CD4-positive, alpha-beta T cell treated with Interleukin-17A for 1 hour (primary cell): Measurements from ENCODE around the gene EXOC6.
"Not testable (repeated sequence)": the region's sequence is repeated elsewhere in the genome, so short reads cannot be mapped to it uniquely, and the experiment has no call there.

Source experiments
- DNase-seq: peaks from one replicate; pipeline ENCODE4 v3.0.0-alpha.2; 2020

The EXOC6 gene

DNA sequence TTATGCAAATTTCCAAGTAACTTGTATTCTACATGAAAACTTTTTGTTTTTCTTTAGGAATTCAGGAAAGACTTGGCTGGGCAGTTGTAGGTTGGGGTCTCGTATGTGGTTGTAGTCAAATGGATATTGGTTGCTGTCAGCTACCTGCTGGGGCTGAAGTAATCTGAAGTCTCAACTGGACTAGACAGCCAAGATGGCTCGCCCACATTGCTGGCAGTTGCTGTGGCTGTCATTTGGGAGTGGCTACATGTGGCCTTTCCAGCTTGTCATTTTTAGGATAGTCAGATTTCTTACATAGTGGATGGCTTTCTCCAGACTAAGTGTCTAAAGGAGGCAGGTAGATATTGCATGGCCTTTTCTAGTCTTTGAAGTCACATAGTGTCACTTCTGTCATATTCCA, 32.6 kb downstream of the EXOC6 start:
- DNase-seq = no peak

DNA sequence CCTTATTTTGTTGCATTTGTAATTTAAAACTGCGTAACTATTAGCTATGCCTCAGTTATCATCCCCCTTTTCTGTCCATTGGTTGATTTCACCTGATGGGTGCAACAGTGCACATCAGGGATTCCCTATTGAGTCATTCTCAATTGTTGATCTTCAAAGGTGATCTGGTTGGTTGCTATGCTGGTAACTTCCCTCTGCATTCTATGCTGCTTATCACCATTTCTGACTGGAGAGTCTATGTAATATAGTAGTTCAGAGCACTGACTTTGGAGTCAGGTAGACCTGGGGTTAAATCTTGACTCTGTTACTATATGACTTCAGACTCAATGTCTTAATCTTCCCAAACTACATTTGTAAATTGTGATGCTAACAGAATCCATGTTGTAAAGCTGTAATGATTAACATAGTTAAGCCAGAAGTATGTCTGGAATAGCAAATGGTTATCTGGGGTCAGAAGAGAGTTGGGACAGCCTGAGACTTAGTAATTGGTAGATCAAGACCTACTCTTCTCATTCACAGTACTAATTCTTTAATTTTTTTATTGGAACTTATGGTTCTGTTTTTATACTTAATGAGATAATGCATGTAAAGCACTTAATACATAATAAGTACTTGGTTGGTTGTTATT, 38.1 kb downstream of the EXOC6 start:
- no peak for DNase-seq

DNA sequence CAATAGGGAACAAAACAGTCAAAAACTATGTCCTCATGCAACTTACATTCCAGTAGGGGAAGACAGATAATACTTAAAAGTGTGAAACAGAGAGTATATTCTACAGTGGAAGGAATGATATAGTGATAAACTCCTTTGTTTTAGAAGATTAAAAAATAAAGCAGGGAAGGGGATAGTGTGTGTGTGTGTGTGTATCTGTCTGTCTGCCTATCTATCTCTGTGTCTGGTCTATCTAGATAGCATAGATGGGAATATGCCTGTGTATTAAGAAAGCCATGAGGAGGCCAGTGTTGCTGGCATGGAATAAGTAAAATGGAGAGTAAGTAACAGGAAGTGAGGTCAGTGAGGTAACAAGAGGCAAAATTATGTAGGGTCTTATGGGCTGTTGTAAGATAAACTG, 42.2 kb downstream of the EXOC6 start:
- DNase-seq = no peak

DNA sequence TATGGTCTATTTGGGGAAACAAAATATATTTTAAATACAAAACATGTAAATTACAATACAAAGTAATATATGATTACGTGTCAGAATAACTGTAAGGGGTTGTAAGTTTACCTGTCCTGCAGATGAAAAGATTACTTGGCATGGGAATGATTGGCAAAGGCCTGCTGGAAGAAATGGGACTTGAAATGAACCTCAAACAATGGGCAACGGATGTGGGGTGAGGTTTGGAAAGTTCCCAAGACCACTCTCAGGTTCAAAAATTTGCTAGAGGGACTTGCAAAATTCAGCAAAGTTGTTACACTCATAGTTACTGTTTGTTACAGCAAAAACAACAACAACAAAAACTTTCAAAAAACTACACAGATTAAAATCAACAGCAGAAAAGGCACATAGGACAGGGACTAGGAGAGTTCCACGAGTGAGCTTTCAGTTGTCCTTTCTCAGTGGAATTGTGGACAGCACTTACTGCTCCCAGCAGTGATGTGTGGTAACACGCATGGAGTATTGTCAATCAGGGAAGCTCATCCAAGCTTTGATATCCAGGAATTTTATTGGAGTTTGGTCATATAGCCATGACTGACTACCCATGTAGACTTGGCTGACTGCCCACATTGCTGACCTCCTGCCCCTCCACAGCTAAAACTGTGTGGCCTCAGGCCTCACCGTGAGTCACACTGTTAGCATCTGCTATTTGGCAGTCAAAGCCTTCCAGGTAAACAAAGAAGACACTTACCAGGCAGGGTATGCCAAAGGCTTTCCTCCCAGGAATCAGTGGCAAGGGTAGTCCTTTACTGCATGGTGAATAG, 43.8 kb downstream of the EXOC6 start:
- DNase-seq = no peak

DNA sequence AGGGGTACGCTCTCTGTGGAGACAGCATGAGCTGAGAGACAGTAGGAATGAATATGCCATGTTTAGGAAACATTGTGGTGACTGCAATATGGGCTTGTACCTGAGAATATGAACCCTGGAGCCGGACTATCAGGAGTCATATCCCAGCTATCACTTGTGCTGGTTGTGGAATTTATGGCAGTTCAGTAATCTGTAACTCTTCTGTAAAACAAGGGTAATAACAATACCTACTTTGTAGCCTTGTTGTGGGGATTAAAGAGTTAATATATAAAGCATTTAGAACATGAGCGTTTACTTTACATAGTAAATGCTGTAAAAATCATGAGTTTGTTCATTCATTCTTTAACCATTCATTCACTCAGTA, 44.4 kb downstream of the EXOC6 start:
- DNase-seq = no peak

DNA sequence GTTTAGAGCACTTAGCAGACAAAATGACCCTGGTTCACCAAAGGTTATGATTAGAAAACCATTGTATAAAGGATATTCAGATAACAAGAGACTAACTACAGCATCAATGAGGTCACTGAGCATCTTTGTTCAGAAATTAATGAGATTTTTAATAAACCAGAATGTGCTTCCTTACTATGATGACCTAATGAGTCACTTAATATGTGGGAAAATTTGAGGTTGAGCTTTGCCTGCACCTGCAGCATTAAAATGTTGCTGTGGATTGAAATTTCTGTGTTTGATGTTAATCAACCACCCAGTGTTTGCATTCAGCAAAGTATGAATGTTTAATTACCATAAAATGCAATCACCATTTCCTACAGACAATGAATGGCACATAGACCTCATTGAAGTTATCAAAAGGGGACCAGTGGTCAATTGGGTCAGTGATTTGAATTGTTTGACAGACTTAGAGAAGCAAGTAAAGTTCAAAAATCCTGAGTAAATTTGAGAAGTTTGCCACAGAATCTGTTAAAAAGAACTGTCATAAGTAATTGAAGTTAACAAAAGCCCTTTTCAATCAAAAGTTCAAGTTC, 45.8 kb downstream of the EXOC6 start:
- DNase-seq = no peak

DNA sequence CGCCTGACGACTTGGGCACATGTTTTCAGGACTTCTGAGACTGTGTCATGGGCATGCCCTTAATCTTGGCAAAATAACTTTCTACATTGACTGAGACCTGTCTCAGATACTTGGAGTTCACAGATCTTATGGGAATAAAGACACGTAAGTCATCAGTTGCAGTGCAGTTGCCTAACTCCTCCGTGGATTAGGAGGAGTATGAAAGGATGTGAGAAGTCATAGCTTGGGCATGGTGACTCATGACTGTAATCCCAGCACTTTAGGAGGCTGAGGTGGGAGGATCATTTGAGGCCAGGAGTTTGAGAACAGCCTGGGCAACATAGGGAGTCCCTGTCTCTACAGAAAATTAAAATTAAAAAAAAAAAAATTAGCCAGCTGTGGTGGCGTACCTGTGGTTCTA, 49.6 kb downstream of the EXOC6 start:
- DNase-seq = no peak

DNA sequence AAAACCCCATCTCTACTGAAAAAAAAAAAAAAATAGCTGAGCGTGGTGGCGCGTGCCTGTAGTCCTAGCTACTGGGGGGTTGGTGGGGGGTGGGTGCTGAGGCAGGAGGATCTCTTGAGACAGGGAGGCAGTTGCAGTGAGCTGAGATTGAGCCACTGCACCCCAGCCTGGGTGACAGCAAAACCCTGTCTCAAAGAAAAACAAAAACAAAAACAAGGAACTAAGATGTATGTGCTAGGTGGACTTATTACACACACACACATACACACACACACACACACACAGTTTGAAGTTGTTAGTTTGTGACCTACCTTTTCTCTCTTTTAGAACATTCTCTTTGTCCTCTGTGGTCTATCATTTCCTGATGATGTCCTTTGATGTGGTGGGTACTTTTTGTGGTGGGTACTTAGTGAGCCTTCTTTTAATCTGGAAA, 53.5 kb downstream of the EXOC6 start:
- DNase-seq = peak; percentile 85

DNA sequence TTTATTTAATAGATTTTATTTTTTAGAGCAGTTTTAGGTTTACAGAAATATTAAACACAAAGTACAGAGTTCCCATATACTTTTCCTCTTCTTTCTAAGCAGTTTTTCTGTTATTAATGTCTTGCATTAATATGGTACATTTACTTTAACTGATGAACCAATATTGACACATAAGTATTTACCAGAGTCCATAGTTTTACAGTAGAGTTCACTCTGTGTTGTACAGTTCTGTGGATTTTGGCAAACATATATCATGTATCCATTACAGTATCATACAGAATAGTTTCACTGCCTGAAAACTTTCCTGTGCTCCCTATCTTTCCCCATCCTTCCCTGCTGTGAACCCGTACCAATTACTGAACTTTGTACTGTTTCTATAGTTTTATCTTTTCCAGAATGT, 55.3 kb downstream of the EXOC6 start:
- DNase-seq = no peak

DNA sequence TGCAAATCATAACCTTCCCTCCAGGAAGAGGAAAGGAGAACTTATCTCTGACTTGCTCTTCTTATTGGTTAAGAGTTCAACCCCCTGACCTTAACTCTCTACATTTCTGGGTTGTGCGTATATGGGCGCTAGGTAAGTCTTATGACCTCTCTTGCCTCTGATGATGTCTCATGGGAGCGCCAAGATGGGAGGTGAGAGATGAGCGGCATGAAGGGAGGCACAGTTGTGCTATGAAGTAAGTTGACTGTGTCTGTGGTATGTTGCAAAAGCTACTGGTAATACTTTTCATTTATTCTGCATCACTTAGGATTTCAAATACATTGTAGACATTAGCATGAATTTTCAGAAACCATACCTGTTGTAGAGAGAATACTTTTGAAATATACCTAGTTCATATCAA, 59.0 kb downstream of the EXOC6 start:
- no peak for DNase-seq

DNA sequence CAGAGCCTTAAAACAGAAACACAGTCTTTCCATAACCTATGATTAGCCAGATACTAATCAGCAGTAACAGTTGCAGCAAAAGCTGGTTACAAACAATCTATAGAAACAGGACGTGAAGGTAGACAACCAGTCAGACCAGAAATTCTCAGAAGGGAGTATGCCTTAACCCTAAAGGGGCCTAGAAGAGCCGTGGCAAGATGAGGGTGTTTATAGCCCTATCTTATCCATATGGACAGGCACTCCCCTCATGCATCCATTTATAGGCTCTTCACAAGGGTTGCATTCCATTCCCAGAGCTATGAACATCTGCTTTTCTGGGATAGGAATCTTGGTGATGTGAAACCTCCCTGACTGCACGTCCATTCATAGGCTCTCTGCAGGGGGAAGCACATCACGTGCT, 64.3 kb downstream of the EXOC6 start:
- DNase-seq = not testable (repeated sequence)

DNA sequence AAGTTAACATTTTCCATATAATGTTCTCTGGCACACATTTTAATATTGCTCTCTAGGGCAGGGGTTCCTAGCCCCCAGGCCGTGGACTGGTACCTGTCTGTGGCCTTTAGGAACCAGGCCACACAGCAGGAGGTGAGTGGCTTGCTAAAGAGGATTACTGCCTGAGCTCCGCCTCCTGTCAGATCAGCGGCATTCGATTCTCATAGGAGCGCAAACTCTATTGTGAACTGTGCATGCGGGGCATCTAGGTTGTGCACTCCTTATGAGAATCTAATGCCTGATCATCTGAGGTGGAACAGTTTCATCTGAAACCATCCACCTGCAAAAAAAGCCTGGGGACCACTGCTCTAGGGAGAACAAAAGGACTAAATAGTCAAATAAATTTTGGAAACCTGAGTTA, 65.7 kb downstream of the EXOC6 start:
- no peak for DNase-seq

DNA sequence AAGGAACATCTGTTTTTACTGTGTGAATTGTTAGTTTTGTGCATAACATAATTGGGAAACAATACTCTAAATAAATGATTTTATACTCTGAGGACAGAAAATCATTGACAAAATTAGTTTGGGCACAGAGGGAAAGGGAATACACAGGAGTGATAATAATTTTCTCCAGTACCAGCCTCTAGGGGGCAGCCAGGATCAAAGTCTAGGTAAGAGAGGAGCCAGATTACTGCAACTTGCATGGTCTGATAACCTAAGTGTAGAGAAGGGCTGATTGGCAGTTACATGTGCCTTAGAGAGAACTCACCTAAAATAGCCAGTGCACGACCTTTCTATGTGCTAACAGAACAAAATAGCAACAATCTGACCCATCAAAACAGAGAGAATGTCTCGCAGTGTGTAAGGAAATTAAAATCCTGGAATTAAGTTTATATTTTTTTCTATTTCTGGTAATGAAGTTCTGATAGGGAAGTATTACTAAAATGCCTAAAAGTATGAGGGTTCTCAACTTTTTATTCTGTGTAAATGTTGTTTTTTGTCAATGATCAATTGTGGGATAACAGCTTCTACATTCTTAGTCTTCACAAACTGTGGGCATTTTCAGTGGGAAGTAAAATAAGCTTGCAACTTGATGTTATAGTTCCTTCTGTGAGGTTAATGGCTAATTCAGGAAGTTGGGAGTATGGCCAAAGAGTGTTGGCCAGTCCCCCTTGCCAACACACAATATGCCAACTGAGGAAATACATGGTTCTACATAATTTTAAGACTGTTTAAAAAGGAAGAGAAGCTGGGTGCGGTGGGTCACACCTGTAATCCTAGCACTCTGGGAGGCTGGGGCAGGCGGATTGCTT, 66.4 kb downstream of the EXOC6 start:
- DNase-seq = peak; percentile 57

DNA sequence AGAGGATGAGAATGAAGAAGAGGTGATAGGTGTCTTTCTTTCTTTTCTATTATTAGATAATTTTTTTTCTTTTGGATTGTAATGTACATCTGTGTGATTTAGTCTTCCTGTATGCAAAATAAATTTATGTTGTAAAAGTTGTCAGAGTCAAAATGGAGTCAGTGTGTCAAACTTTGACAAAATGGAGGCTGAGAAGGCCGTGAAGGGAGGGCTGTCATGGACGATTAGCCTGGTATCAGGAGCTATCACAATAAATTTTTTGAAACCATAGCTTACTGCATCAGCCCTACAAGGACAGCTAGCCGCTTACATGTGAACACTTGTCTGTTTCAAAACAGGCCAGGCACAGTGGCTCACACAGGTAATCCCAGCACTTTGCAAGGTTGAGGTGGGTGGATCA, 67.6 kb downstream of the EXOC6 start:
- no peak for DNase-seq

DNA sequence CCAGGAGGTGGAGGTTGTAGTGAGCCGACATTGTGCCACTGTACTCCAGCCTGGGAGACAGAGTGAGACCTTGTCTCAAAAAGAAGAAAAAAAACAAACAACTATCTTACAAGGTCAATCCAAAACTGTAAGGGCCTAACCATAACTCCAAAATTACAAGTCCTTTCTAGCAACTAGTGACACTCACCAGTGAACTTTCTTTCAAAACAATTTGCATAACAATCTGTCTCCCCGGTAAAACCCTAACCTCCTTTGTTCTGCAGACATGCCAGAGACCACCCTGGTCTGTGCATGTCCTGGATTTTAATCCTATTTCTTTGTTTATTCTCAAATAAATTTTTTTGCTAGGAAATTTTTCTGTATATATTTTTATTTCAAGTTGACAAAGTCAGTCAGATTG, 68.1 kb downstream of the EXOC6 start:
- DNase-seq = no peak

DNA sequence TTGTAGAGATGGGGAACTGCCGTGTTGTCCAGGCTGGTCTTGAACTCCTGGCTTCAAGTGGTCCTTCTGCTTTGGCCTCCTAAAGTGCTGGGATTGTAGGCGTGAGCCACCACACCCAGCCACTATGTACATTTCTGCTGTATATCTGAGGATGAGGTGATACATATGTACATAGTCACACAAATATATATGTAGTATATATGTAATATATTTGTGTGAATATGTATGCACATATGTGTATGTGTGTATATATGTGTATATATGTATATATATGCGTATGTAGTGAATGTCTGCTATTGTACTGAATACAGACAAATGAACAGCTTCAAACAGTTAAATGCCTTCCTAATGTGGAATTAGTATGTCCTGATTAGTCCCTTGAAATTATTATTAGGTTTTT, 70.3 kb downstream of the EXOC6 start:
- DNase-seq = no peak

DNA sequence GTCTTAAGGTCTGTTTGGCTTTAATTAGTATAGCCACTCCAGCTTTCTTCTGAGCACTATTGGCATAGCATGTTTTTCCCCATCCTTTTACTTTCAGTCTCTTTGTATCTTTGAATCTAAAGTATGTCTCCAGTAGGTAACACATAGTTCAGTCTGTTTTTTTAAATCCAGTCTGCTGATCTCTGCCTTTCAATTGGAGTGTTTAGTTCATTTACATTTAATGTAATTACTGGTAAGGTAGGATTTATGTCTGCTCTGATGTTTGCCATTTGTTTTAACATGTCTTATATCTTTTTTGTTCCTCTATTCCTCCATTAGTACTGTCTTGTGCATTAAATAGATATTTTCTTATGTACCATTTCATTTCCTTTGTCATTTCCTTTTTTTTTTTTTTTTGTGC, 72.5 kb downstream of the EXOC6 start:
- DNase-seq = no peak

DNA sequence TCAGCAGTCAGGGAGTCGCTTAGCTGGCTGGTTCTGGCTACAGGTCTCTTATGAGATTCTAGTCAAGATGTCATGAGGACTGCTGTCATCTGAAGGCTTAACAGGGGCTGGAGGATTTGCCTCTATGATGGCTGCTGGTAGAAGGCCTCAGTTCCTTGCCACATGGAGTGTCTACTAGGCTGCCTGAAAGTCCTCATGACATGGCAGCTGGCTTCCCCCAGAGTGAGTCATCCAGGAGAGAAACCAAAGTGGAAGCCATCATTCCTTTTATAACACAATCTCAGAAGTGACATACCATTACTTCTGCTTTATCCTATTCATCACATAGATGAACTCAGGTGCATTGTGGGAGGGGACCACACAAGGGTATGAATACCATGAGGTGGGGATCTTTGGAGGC, 75.1 kb downstream of the EXOC6 start:
- no peak for DNase-seq

DNA sequence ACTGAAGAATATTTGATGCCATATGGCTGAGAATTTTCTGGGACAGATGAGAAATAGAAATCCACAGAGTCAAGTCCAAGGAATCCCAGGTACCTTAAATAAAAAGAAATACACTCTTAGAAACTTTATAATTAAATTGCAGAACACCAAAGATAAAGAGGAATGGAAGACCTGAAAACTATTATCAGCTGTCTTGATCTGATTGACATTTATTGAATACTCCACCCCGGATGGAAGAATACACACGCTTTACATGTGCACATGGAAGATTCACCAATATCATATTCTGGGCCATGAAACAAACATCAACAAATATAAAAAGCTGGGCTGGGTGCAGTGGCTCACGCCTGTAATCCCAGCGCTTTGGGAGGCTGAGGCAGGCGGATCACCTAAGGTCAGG, 81.6 kb downstream of the EXOC6 start:
- no peak for DNase-seq

DNA sequence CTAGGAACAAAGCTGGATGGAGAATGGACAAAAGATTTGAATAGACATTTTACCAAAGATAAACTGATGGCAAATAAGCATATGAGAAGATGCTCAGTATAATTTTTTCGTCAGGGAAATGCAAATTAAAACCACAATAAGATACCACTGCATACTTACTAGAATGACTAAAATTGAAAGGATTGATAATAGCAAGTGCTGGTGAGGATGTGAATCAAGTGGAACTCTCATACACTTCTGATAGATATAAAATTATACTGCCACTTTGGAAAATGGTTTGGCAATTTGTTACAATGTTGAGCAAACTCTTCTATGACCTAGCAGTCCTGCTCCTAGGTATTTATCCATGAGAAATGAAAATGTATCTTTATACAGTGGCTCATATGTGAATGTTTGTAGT, 83.3 kb downstream of the EXOC6 start:
- DNase-seq = no peak

DNA sequence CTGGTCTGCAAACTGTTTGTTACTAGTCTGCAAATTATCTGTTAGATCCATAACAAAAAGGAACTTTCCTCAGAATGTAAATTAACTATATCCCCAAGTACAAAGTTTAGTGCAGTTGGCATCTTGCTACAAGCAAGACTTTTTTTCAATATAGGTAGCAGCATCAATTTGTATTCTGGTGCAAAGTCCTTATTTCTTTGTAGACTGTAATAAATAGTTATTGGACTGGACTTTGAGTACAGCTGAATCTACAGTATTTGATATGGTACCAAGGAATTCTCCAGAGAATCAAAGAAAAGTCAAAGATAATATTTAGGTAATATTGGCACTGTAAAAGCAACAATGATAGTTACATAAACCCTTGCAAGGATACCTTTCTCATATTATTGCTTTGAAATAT, 89.6 kb downstream of the EXOC6 start:
- no peak for DNase-seq

DNA sequence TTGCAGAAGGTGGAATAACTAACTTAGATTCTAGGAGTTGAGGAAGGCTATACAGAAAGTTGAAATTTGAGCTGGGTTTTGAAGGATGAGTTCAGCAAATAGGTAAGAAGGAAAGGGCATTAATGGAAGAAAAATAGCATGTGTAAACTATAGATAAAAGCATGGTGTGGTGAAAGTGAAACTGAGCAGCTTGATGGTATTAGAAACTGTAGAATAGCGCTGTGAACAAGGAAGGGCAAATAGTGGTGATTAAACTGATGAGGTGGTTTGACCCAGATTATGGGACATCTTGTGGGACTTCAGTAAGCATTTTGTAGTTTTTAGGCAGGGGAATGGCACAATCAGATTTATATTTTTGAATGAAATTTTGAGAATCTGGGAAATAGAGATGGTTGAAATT, 90.5 kb downstream of the EXOC6 start:
- DNase-seq = peak; percentile 2

DNA sequence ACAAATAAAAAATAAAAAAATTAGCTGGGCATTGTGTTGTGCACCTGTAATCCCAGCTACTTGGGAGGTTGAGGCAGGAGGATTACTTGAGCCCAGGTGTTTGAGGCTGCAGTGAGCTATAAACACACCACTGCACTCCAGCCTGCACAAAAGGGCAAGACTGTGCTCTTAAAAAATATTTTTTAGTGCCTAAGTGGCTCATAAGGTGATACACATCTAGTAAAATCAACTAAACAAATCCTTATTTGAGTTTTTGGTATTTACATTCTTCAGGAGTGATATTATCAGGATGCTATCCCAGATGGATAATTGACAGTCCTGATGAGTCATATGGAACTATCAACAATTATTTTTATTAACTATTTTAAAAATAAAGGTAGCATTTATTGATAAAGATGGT, 93.9 kb downstream of the EXOC6 start:
- DNase-seq = no peak

DNA sequence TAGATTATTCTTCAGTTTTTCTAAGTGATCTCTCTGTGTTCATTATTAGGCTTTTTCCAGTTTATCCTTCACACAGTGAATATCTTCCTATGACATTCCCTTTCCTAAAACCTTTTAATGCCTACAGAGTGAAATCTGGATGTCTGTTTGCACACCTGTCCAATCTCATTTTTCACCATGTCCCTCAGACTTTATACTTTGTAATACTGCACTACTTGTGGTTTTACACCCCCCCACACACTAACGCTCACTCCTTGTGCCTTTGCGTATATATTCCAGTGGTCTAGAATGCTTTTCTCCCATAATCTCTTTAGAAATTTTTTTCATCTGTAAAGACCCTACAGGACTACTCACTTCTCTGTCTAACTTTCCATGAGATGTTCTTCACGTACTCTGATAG, 98.2 kb downstream of the EXOC6 start:
- DNase-seq = no peak
